HL-60 (cell line): ENCODE measurements around the gene TMEM52.

ENCODE experiments used
- DNase-seq, 2 experiments: peaks; one replicate each; pipeline ENCODE4 v3.0.0-alpha.2; 2010 to 2020; ENCODE audit warnings: low read depth in 1 of 2, low spot score in 1 of 2
- H3K27ac ChIP-seq: fragments of 250-450 bp; sonication (Bioruptor Pico); replicated peaks from 2 replicates; pipeline ENCODE4 v1.5.1; 2020; ENCODE audit warnings: mild to moderate bottlenecking, moderate library complexity
- H3K27me3 ChIP-seq: fragments of 250-450 bp; sonication (Bioruptor Pico); 2 replicates; pipeline ENCODE4 v1.5.1; 2021; ENCODE audit warnings: mild to moderate bottlenecking, moderate library complexity; ENCODE audit not compliant: insufficient read depth, poor library complexity, severe bottlenecking
- H3K4me3 ChIP-seq: replicated peaks from 2 replicates; pipeline ENCODE4 v1.5.1; 2011; ENCODE audit warnings: mild to moderate bottlenecking, control low read depth, low read length; ENCODE audit not compliant: insufficient read depth
- GABPA ChIP-seq: IDR thresholded peaks from 2 replicates; pipeline ENCODE4 v1.6.1; 2012; ENCODE audit warnings: low read depth
- POLR2AphosphoS5 ChIP-seq: IDR thresholded peaks from 2 replicates; pipeline ENCODE4 v1.6.1; 2012; ENCODE audit warnings: low read depth
- SPI1 ChIP-seq: IDR thresholded peaks from 2 replicates; pipeline ENCODE4 v1.6.1; 2012; ENCODE audit warnings: low read depth, mild to moderate bottlenecking, borderline replicate concordance
- TF ChIP-seq, protein P1 (sequence below): IDR thresholded peaks from 2 replicates; pipeline ENCODE4 v1.6.1; 2012; ENCODE audit warnings: low read depth; ENCODE audit not compliant: insufficient replicate concordance
- TF ChIP-seq, protein P2 (sequence below): IDR thresholded peaks from one replicate; pipeline ENCODE4 v1.5.1; 2011; ENCODE audit warnings: low read length, control low read depth, inconsistent platforms; ENCODE audit not compliant: insufficient read depth

Gene TMEM52

GRCh38 chr1:1941868-1942752 is 23.0 kb upstream of the TMEM52 start:
- DNase-seq: no peak
- Histone ChIP-seq H3K27me3 (peaks cover 17% of the 10 kb centered on the region), H3K4me3 (no peak overlapping the region), H3K27ac (no peak overlapping the region)
- TF ChIP-seq GABPA: no peak
- TF ChIP-seq, protein P1, sequence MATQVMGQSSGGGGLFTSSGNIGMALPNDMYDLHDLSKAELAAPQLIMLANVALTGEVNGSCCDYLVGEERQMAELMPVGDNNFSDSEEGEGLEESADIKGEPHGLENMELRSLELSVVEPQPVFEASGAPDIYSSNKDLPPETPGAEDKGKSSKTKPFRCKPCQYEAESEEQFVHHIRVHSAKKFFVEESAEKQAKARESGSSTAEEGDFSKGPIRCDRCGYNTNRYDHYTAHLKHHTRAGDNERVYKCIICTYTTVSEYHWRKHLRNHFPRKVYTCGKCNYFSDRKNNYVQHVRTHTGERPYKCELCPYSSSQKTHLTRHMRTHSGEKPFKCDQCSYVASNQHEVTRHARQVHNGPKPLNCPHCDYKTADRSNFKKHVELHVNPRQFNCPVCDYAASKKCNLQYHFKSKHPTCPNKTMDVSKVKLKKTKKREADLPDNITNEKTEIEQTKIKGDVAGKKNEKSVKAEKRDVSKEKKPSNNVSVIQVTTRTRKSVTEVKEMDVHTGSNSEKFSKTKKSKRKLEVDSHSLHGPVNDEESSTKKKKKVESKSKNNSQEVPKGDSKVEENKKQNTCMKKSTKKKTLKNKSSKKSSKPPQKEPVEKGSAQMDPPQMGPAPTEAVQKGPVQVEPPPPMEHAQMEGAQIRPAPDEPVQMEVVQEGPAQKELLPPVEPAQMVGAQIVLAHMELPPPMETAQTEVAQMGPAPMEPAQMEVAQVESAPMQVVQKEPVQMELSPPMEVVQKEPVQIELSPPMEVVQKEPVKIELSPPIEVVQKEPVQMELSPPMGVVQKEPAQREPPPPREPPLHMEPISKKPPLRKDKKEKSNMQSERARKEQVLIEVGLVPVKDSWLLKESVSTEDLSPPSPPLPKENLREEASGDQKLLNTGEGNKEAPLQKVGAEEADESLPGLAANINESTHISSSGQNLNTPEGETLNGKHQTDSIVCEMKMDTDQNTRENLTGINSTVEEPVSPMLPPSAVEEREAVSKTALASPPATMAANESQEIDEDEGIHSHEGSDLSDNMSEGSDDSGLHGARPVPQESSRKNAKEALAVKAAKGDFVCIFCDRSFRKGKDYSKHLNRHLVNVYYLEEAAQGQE: no peak
- no peak for TF ChIP-seq POLR2AphosphoS5
- TF ChIP-seq, protein P2, sequence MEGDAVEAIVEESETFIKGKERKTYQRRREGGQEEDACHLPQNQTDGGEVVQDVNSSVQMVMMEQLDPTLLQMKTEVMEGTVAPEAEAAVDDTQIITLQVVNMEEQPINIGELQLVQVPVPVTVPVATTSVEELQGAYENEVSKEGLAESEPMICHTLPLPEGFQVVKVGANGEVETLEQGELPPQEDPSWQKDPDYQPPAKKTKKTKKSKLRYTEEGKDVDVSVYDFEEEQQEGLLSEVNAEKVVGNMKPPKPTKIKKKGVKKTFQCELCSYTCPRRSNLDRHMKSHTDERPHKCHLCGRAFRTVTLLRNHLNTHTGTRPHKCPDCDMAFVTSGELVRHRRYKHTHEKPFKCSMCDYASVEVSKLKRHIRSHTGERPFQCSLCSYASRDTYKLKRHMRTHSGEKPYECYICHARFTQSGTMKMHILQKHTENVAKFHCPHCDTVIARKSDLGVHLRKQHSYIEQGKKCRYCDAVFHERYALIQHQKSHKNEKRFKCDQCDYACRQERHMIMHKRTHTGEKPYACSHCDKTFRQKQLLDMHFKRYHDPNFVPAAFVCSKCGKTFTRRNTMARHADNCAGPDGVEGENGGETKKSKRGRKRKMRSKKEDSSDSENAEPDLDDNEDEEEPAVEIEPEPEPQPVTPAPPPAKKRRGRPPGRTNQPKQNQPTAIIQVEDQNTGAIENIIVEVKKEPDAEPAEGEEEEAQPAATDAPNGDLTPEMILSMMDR: no peak
- no peak for TF ChIP-seq SPI1

- no peak overlapping the region for H3K27ac ChIP-seq
- H3K4me3 ChIP-seq: no peak overlapping the region
- DNase-seq: no peak
- TF ChIP-seq SPI1 (no peak), POLR2AphosphoS5 (no peak), GABPA (no peak)
- TF ChIP-seq, protein P1: no peak
- TF ChIP-seq, protein P2: no peak
- H3K27me3 ChIP-seq: peaks cover 17% of the 10 kb centered on the region
Observed at GRCh38 chr1:1941211-1941841, 22.2 kb upstream of the TMEM52 start.

DNA sequence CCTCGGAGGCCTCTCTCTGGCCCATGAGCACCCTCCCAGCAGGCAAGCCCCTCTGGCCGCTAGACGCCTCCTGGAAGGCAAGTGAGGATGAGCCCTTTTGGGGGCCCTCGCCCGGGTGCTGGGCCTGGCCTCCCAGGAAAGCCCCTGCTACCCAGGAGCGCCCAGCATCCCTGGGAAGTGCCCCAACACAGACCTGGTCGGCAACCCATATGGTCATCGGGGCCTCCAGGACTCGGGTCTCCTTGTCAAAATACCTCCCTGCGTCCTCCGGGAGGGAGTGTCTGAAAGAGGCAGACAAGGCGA is 21.0 kb upstream of the TMEM52 start:
- Histone ChIP-seq H3K27me3 (peaks cover 17% of the 10 kb centered on the region), H3K27ac (no peak overlapping the region), H3K4me3 (no peak overlapping the region)
- TF ChIP-seq, protein P2: no peak
- no peak for TF ChIP-seq POLR2AphosphoS5
- no peak for TF ChIP-seq SPI1
- TF ChIP-seq, protein P1: no peak
- no peak for TF ChIP-seq GABPA
- no peak for DNase-seq
